BJ (cell line): ENCODE measurements around the gene C16orf89. TPM values are rescaled to one million over a fixed set of nuclear protein-coding genes. Genes with fewer than 3 reads are reported as not detected.

Experiments
- CTCF ChIA-PET: fragments of 350-600 bp; formaldehyde crosslinking; extraction: SDS; loops from one replicate; lab custom pipeline; 2021; ENCODE audit warnings: antibody characterized with exemption, inconsistent platforms; lab: Yijun Ruan, JAX
- POLR2A ChIA-PET: fragments of 300-600 bp; sonication (Branson Sonifier 250); formaldehyde crosslinking; extraction: SDS; loops from one replicate; lab custom pipeline; 2021; ENCODE audit warnings: antibody characterized with exemption; lab: Charles Lee
- DNase-seq: peaks from one replicate; pipeline ENCODE4 v3.0.0-alpha.2; 2011; ENCODE audit warnings: low read depth
- H3K27me3 ChIP-seq: 2 replicates; pipeline ENCODE4 v1.6.0; 2011; ENCODE audit warnings: low read length; ENCODE audit not compliant: control insufficient read depth, insufficient read depth
- H3K36me3 ChIP-seq: 2 replicates; pipeline ENCODE4 v1.5.1; 2011; ENCODE audit warnings: low read length; ENCODE audit not compliant: control insufficient read depth, insufficient read depth
- H3K4me3 ChIP-seq: 2 replicates; pipeline ENCODE4 v1.5.1; 2011; ENCODE audit warnings: low read depth, mild to moderate bottlenecking, control low read depth, low read length
- polyA plus RNA-seq: library from polyadenylated mRNA; depleted of rRNA; stranded (reverse); fragments of >200 nt; gene quantifications from 2 replicates; pipeline ENCODE4 v1.2.3, GENCODE V29; 2011
- TF ChIP-seq, protein P1 (sequence below): IDR thresholded peaks from 2 replicates; pipeline ENCODE4 v1.5.1; 2011; ENCODE audit warnings: low read depth, mild to moderate bottlenecking, control low read depth, inconsistent platforms, low read length, moderate library complexity; ENCODE audit not compliant: insufficient read depth

Gene C16orf89
- polyA plus RNA-seq, 1 experiment: not detected

GRCh38 chr16:5017678-5017969 is 48.1 kb downstream of the C16orf89 start:
- ChIA-PET POLR2A (no interaction called here), CTCF (no interaction called here)
- TF ChIP-seq, protein P1, sequence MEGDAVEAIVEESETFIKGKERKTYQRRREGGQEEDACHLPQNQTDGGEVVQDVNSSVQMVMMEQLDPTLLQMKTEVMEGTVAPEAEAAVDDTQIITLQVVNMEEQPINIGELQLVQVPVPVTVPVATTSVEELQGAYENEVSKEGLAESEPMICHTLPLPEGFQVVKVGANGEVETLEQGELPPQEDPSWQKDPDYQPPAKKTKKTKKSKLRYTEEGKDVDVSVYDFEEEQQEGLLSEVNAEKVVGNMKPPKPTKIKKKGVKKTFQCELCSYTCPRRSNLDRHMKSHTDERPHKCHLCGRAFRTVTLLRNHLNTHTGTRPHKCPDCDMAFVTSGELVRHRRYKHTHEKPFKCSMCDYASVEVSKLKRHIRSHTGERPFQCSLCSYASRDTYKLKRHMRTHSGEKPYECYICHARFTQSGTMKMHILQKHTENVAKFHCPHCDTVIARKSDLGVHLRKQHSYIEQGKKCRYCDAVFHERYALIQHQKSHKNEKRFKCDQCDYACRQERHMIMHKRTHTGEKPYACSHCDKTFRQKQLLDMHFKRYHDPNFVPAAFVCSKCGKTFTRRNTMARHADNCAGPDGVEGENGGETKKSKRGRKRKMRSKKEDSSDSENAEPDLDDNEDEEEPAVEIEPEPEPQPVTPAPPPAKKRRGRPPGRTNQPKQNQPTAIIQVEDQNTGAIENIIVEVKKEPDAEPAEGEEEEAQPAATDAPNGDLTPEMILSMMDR: no peak
- DNase-seq: no peak
- Histone ChIP-seq H3K27me3 (peaks cover 4% of the 10 kb centered on the region; the same call in 1 of the 2 replicates), H3K4me3 (no peak overlapping the region), H3K36me3 (no peaks in the 10 kb centered on the region)

DNA sequence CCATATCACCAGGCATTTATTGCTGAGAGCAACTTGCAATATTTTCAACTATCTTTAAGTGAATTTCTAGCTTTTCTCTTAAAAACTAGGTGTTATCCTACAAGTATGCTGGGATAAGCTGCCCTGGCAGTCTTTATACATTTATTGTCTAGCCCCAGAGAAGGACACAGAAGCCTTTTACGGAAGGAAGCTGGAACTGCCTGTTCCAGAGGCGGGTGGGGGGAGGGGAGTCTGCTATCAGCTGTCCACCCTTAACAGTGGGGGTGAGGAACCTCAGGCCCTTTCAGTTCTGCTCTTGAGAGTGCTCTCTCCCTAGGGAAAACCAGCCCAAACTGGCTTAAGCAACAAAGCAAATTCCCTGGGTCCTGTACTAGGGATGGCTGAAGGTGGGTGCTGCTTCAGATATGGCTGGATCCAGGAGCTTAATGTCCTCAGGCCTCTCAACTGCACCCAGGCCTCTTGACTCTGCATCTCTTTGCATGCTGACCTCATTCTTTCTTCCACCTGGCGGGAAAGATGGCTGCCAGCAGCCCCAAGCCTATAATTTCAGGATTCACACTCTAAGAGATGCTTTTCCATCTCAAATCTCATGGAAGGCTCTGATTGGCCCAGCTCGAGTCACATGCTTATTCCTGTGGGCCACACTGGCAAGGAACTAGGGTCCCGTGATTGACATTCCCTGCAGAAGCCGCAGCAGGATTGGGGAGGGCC is 48.6 kb downstream of the C16orf89 start:
- ChIA-PET CTCF (no interaction called here), POLR2A (no interaction called here)
- H3K27me3 ChIP-seq: peaks cover 4% of the 10 kb centered on the region; the same call in 1 of the 2 replicates
- DNase-seq: no peak
- no peak overlapping the region for H3K4me3 ChIP-seq
- TF ChIP-seq, protein P1: no peak
- no peaks in the 10 kb centered on the region for H3K36me3 ChIP-seq

DNA sequence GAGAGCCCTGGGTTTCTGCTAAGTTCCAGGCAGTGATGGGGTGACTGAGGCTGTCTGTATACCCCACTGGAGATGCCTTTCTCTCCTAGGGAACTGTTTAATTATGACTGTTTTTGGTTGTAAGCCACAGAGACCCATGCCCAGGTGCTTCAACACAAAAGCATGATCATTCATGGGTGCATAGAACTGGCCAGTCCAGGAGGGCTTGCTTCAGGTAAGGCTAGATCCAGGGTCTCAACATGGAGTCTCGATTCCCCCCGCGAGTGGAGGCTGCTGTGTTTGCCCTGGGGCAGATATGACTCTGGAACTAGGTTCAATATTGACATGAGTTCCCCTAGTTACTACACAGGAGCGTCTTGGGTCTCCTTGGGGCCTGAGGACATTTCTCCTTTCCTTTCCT is 49.9 kb downstream of the C16orf89 start:
- Histone ChIP-seq H3K4me3 (no peak overlapping the region), H3K36me3 (no peaks in the 10 kb centered on the region), H3K27me3 (peaks cover 4% of the 10 kb centered on the region; the same call in 1 of the 2 replicates)
- TF ChIP-seq, protein P1: no peak
- POLR2A ChIA-PET: no interaction called here
- CTCF ChIA-PET: no interaction called here
- DNase-seq: no peak

- no peak overlapping the region for H3K4me3 ChIP-seq
- ChIA-PET CTCF (no interaction called here), POLR2A (no interaction called here)
- DNase-seq: no peak
- TF ChIP-seq, protein P1: no peak
- H3K27me3 ChIP-seq: peaks cover 5% of the 10 kb centered on the region; the same call in 1 of the 2 replicates
- H3K36me3 ChIP-seq: no peaks in the 10 kb centered on the region
Observed at GRCh38 chr16:5015351-5015750, 50.4 kb downstream of the C16orf89 start.

DNA sequence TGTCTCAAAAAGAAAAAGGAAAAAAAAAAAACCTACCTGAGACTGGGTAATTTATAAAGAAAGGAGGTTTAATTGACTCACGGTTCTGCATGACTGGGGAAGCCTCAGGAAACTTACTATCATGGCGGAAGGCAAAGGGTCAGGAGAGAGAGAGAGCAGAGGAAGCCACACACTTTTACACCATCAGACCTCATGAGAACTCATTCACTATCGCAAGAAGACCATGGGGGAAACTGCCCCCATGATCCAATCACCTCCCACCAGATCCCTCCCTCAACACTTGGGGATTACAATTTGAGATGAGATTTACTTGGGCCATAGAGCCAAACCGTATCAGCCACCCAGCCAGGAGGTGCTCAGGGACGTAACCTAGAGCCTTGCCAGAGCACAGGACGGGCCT is 52.9 kb downstream of the C16orf89 start:
- DNase-seq: no peak
- CTCF ChIA-PET: no interaction called here
- TF ChIP-seq, protein P1: no peak

More for the DNA sequence above, 52.9 kb downstream of the C16orf89 start:
- POLR2A ChIA-PET: no interaction called here
- Histone ChIP-seq H3K4me3 (no peak overlapping the region), H3K27me3 (peaks cover 2% of the 10 kb centered on the region; the same call in 1 of the 2 replicates), H3K36me3 (no peaks in the 10 kb centered on the region)
